ENCODE data around the gene ASIC2.

Gene ASIC2

DNA sequence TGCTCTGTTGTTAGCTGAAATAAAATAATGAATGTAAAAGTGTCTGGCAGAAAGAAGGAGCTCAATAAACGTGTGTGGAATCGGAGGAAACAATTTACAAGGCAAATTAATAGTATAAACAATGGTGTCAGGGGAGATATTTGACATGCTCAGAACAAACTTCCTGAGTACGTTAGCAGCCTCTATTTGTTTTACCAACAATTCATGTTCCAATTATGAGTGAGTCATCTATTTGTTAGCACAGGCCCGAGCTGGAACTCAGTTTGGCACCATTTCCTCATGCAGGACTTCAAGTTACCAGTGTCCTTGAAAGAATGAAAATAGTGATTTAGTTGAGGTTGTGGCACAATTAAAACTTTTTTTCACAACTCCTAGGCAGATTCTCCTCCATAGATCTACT lies 9.1 kb downstream of the ASIC2 start:
- H3K4me1 ChIP-seq (ENCODE audit: control insufficient read depth, insufficient read depth, low read length): peaks cover 25% of the 10 kb centered on the region
- no peak overlapping the region for H3K4me3 ChIP-seq (ENCODE audit: low read length)
- H3K36me3 ChIP-seq (ENCODE audit: control insufficient read depth, insufficient read depth, low read length): no peaks in the 10 kb centered on the region
- H3K27me3 ChIP-seq (ENCODE audit: control insufficient read depth, insufficient read depth, low read length): peaks cover 14% of the 10 kb centered on the region
- H3K9ac ChIP-seq (ENCODE audit: low read length): no peak overlapping the region
- no peaks in the 10 kb centered on the region for H3K9me3 ChIP-seq (ENCODE audit: control insufficient read depth, low read length)

DNA sequence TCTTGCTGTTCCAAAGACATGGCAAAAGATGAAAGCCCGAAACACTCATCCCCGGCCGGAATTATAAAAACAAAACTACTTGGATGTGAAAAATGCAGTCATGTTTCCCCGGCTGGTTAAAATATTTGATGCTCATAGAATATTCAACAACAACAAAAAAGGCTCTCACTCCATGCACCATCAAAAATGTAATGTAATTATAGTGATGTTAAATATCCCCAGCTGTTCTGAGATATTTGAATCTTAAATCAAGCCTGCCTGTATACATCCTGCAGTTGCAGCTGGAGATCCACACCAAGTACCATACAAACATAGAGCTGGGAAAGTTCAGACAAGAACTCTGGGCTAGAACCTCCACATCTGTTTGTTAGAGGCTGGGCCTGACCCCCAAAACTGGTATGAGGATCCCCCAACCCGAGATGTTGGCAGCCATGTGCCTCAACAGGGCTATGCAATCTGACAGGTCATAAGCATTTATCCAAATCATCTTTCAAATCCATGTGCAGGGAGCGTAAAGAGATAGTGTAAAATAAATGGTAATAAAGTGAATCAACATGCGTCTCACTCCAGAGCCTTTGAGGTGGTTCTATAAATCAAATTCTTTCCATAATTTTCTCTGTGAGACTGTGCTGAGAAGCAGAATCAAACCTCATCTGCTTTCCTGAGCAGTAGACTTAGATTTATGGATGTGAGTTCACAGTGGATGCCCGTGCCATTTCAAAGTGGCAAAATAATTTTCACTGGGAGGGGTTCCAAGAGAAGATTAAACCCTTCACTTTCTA lies 12.7 kb downstream of the ASIC2 start:
- H3K9me3 ChIP-seq (ENCODE audit: control insufficient read depth, low read length): no peaks in the 10 kb centered on the region
- no peaks in the 10 kb centered on the region for H3K36me3 ChIP-seq (ENCODE audit: control insufficient read depth, insufficient read depth, low read length)
- H3K9ac ChIP-seq (ENCODE audit: low read length): no peak overlapping the region
- peaks cover 21% of the 10 kb centered on the region for H3K4me1 ChIP-seq (ENCODE audit: control insufficient read depth, insufficient read depth, low read length)
- no peaks in the 10 kb centered on the region for H3K27me3 ChIP-seq (ENCODE audit: control insufficient read depth, insufficient read depth, low read length)
- H3K4me3 ChIP-seq (ENCODE audit: low read length): no peak overlapping the region

DNA sequence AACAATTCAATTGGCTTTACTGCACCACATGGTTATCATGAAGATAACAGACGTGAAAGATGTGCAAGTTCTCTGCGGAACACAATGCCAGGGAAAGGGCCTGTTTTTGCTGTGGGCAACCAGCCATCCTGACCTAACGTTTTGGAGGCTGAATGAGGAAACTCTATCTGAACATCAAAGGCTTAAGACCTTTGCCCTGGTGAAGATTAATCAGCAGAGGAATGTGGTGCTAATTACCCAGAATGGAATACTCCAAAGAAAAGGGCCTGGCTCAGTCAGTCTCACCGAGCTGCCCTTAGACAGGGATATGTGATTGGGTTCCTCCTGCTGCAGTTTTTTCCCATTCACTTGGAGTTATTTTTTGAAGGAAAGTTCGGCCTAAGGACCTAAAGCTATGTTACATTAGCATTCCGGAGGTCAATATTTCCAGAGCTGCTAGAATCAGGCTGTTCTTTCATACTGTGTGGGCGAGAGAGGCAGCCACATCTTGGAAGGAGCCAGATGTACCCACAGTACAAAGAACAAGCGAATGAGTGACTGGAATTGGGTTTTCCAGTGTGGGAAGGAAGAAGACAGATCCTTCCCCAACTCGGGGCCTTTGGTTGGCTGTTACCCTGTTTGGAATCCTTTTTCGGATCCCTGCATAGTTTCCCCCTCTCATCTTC lies 15.5 kb downstream of the ASIC2 start:
- Histone ChIP-seq H3K4me3 (ENCODE audit: low read length) (no peak overlapping the region), H3K27me3 (ENCODE audit: control insufficient read depth, insufficient read depth, low read length) (no peaks in the 10 kb centered on the region), H3K9me3 (ENCODE audit: control insufficient read depth, low read length) (no peaks in the 10 kb centered on the region), H3K36me3 (ENCODE audit: control insufficient read depth, insufficient read depth, low read length) (no peaks in the 10 kb centered on the region), H3K4me1 (ENCODE audit: control insufficient read depth, insufficient read depth, low read length) (no peaks in the 10 kb centered on the region), H3K9ac (ENCODE audit: low read length) (no peak overlapping the region)

DNA sequence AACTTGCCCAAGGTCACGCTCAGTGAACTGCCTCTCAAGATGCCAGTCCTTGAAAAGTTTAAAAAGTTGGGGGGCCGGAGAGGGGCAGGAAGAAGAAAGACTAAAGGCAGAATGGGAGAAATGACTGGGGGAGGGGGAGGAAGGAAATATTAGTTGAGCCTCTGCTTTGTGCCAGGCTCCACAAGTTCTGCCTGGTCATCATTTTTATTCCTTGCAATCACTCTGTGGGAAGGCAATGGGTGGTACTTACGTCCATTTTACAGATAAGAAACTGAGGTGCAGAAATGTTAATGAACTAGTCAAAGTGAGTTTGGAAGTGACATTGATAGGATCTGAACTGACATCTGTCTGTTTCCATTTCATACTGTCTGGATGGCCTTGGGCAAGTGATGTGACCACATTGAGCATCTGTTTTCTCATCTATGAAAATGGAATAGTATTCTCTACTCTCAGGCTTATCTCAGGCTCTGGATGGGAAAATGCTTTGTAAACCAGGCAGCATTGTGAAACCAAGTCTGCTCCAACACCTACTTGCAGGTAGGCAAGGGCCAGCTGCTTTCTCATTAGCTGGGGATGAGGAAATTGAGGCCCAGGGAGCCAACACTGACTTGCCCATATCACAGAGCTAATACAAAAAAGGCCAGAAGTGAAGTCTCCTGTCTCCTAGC lies 19.2 kb downstream of the ASIC2 start:
- Histone ChIP-seq H3K4me3 (ENCODE audit: low read length) (no peak overlapping the region), H3K27me3 (ENCODE audit: control insufficient read depth, insufficient read depth, low read length) (no peaks in the 10 kb centered on the region)

DNA sequence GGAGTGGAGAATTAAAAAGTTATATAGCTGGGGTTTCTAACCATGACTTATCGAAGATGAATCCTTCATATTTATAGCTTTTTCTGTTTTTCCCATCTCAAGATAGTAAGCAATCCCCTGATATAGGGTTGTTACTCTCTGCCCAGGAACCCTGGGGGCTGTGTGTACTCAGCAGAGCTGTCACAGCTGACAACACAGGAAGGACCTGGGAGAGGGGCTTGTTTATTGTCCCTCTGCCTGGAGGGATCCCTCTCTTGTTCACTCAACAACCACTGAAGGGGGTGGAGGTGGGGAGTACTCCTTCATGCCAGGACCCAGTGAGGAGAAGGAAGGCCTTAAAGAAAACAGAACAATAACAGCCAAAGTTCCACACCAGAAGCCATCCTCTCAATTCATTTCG lies 19.8 kb downstream of the ASIC2 start:
- H3K9ac ChIP-seq (ENCODE audit: low read length): no peak overlapping the region
- H3K27me3 ChIP-seq (ENCODE audit: control insufficient read depth, insufficient read depth, low read length): no peaks in the 10 kb centered on the region
- no peak overlapping the region for H3K4me3 ChIP-seq (ENCODE audit: low read length)
- H3K4me1 ChIP-seq (ENCODE audit: control insufficient read depth, insufficient read depth, low read length): no peaks in the 10 kb centered on the region
- no peaks in the 10 kb centered on the region for H3K9me3 ChIP-seq (ENCODE audit: control insufficient read depth, low read length)
- H3K36me3 ChIP-seq (ENCODE audit: control insufficient read depth, insufficient read depth, low read length): no peaks in the 10 kb centered on the region

More for the DNA sequence above, 19.2 kb downstream of the ASIC2 start:
- Histone ChIP-seq H3K9ac (ENCODE audit: low read length) (no peak overlapping the region), H3K4me1 (ENCODE audit: control insufficient read depth, insufficient read depth, low read length) (no peaks in the 10 kb centered on the region), H3K36me3 (ENCODE audit: control insufficient read depth, insufficient read depth, low read length) (no peaks in the 10 kb centered on the region), H3K9me3 (ENCODE audit: control insufficient read depth, low read length) (no peaks in the 10 kb centered on the region)

DNA sequence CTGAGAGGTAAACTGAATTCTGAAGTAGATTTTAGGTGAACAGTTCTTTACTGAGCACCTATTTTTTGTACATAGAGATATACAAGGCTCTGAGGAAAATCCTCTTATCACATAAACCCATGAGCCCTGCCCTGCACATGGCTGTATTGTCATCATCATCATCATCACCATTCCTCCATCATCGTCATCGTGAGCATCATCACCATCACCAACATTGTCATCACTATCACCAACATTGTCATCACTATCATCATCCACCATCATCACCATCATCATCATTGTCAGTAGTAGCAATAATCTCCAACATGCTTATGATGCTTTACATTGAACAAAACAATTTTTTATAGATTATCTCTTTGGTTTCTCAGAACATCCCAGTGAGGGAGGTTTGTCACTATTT lies 20.7 kb downstream of the ASIC2 start:
- no peaks in the 10 kb centered on the region for H3K9me3 ChIP-seq (ENCODE audit: control insufficient read depth, low read length)
- no peaks in the 10 kb centered on the region for H3K4me1 ChIP-seq (ENCODE audit: control insufficient read depth, insufficient read depth, low read length)
- no peak overlapping the region for H3K4me3 ChIP-seq (ENCODE audit: low read length)
- H3K9ac ChIP-seq (ENCODE audit: low read length): no peak overlapping the region
- no peaks in the 10 kb centered on the region for H3K27me3 ChIP-seq (ENCODE audit: control insufficient read depth, insufficient read depth, low read length)
- no peaks in the 10 kb centered on the region for H3K36me3 ChIP-seq (ENCODE audit: control insufficient read depth, insufficient read depth, low read length)

DNA sequence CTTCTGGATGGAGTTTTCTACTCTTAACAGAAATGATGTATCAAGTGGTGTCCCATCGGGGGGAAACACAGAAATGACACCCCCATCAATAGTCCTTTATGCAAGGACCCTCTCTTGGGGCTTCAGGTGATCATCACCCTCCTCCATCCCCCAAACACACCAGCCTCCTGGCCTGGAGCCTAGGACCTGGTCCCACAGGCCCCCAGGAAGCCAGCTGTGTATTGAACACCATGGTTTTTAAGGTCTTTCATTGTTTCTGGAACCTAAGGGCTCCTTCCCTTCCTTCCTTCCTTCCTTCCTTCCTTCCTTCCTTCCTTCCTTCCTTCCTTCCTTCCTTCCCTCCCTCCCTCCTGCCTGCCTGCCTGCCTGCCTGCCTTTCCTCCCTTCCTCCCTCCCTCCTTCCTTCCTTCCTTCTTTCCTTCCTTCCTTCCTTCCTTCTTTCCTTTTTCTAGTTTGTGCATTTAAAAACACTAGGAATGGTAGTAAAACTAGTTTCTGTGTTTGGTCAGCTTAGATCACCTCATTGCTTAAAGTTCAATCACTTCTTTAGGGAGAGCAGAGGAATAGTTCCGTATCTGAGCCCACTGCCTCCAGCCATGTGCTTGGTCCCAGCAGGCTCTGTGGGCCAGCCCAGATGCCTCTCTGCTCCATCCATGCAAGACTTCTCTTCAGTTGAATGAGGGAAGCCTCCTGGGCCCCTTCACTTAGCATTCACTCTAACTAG lies 23.6 kb downstream of the ASIC2 start:
- no peaks in the 10 kb centered on the region for H3K36me3 ChIP-seq (ENCODE audit: control insufficient read depth, insufficient read depth, low read length)
- H3K9ac ChIP-seq (ENCODE audit: low read length): no peak overlapping the region
- no peaks in the 10 kb centered on the region for H3K4me1 ChIP-seq (ENCODE audit: control insufficient read depth, insufficient read depth, low read length)
- H3K4me3 ChIP-seq (ENCODE audit: low read length): no peak overlapping the region
- H3K27me3 ChIP-seq (ENCODE audit: control insufficient read depth, insufficient read depth, low read length): no peaks in the 10 kb centered on the region
- H3K9me3 ChIP-seq (ENCODE audit: control insufficient read depth, low read length): no peaks in the 10 kb centered on the region

DNA sequence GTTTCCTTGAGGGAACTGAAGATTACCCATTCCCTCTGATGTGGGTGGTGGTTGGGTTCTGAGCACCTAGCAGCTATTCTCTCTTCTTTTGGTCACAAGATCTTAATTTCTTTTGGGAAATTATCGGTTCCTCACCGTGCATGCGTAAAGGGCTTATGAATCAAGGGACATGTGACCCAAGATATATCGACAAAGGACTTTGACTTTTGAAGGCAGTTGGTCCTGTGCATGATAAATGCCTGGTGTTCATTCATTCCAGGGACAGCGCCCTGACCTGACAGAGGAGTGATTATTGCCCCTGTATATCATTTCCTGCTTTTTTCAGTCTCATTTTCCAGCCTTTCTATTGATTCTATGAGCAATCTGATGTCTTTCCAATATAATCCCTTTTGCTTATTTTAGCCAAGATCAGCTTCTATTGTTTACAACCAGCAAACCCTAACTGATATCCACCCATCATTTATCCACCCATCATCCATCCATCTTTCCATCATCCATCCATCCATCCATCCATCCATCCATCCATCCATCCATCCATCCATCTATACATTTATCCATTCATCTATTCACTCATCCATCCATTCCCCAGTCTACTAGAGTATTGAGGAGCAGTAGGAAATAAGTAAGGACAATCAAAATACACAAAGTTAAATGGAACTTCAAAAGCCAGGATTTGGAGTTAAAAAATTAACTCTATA lies 25.1 kb downstream of the ASIC2 start:
- no peaks in the 10 kb centered on the region for H3K4me1 ChIP-seq (ENCODE audit: control insufficient read depth, insufficient read depth, low read length)
- H3K9me3 ChIP-seq (ENCODE audit: control insufficient read depth, low read length): no peaks in the 10 kb centered on the region
- H3K4me3 ChIP-seq (ENCODE audit: low read length): no peak overlapping the region
- no peaks in the 10 kb centered on the region for H3K36me3 ChIP-seq (ENCODE audit: control insufficient read depth, insufficient read depth, low read length)
- no peak overlapping the region for H3K9ac ChIP-seq (ENCODE audit: low read length)
- no peaks in the 10 kb centered on the region for H3K27me3 ChIP-seq (ENCODE audit: control insufficient read depth, insufficient read depth, low read length)

DNA sequence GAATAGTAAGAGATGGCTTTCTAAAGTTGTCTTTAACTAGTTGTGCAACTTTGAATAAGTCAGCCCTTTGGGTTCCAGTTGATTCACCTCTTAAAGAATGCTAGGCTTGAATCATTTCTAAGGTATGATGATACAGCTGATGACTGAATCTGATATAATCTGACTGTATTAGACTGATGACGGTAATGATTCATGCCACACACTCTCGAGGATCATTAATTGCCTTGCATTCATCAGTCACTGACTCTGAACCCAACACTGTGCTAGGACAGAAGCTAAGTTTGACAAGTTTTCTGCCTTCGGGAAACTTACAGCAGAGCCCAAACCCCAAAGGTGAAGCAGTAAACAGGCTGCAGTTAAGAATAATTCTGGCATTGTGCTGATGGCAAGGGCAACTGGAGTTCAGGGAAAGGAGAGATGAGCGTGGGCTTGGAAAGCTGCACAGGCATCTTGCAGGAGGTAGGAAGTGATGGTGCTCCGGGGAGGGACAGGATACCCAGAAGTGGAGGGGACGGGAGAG lies 25.8 kb downstream of the ASIC2 start:
- H3K4me3 ChIP-seq (ENCODE audit: low read length): no peak overlapping the region
- no peaks in the 10 kb centered on the region for H3K27me3 ChIP-seq (ENCODE audit: control insufficient read depth, insufficient read depth, low read length)
- H3K9ac ChIP-seq (ENCODE audit: low read length): no peak overlapping the region
- H3K4me1 ChIP-seq (ENCODE audit: control insufficient read depth, insufficient read depth, low read length): no peaks in the 10 kb centered on the region
- no peaks in the 10 kb centered on the region for H3K36me3 ChIP-seq (ENCODE audit: control insufficient read depth, insufficient read depth, low read length)
- H3K9me3 ChIP-seq (ENCODE audit: control insufficient read depth, low read length): no peaks in the 10 kb centered on the region

DNA sequence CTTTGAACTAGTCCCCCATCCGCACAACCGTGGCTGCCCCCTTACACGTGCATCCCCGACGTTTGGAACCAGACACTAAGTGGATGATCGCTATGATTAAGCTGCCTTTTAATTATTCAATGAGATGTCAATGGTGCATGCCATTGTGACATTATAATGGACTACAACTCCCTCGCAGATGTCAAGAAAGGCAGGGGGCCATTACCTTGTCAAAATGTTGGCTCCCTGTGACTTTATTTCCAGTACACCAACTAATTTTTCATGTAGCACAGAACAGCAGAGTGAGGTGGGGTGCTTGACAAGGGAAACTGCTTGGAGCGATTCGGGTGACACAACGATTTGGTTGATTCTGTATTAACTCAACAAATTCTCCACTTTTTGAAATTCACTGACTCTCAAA lies 26.5 kb downstream of the ASIC2 start:
- no peaks in the 10 kb centered on the region for H3K36me3 ChIP-seq (ENCODE audit: control insufficient read depth, insufficient read depth, low read length)
- no peaks in the 10 kb centered on the region for H3K4me1 ChIP-seq (ENCODE audit: control insufficient read depth, insufficient read depth, low read length)
- H3K4me3 ChIP-seq (ENCODE audit: low read length): no peak overlapping the region
- no peak overlapping the region for H3K9ac ChIP-seq (ENCODE audit: low read length)
- H3K9me3 ChIP-seq (ENCODE audit: control insufficient read depth, low read length): no peaks in the 10 kb centered on the region
- H3K27me3 ChIP-seq (ENCODE audit: control insufficient read depth, insufficient read depth, low read length): no peaks in the 10 kb centered on the region

DNA sequence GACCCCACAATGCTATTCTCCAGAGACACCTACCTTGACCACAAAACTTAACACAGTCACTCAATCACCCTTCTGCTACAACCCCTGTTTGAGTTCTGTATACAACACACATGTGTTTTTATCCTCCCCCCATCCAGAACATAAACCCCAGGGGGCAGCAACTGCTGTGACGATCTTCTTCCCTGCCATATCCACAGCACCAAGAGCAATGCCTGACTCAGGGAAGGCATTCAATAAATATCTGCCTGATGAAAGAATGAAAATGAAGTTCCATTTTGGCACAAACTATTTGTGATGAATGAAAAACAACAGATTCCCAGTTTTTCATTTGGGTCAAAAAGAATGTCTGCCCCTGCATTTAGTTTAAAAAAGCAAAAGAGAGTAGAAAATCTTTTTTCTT lies 27.0 kb downstream of the ASIC2 start:
- no peaks in the 10 kb centered on the region for H3K27me3 ChIP-seq (ENCODE audit: control insufficient read depth, insufficient read depth, low read length)
- H3K4me3 ChIP-seq (ENCODE audit: low read length): no peak overlapping the region
- no peaks in the 10 kb centered on the region for H3K36me3 ChIP-seq (ENCODE audit: control insufficient read depth, insufficient read depth, low read length)
- no peaks in the 10 kb centered on the region for H3K9me3 ChIP-seq (ENCODE audit: control insufficient read depth, low read length)
- H3K9ac ChIP-seq (ENCODE audit: low read length): no peak overlapping the region
- no peaks in the 10 kb centered on the region for H3K4me1 ChIP-seq (ENCODE audit: control insufficient read depth, insufficient read depth, low read length)
